GM21529 (cell line): Measurements from ENCODE around the gene DAZAP1.

ENCODE experiments used
- ATAC-seq: cut with Tn5 transposase; IDR thresholded peaks from one replicate; pipeline ENCODE4 v1.9.1; 2021; ENCODE audit not compliant: unreplicated experiment

DAZAP1 gene

DNA sequence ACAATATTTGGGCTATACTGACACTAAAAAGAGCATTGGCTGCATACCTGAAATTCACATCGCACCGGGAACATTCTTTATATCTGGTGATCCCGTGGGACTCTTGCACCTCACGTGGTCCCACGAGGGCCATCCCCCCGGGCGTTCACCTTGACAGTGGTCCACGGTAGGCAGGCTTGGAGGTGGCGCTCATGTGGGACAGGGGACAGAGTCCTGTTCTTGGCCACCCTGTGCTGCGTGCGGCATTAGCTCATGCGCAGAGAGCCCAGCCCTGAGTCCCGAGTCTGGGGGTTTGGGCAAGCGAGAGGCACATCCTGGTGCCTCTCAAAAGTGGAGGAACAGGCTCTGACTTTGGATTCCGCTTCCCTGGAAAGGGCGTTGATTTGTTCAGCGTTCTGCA, 13.5 kb upstream of the DAZAP1 start:
- no peak for ATAC-seq

DNA sequence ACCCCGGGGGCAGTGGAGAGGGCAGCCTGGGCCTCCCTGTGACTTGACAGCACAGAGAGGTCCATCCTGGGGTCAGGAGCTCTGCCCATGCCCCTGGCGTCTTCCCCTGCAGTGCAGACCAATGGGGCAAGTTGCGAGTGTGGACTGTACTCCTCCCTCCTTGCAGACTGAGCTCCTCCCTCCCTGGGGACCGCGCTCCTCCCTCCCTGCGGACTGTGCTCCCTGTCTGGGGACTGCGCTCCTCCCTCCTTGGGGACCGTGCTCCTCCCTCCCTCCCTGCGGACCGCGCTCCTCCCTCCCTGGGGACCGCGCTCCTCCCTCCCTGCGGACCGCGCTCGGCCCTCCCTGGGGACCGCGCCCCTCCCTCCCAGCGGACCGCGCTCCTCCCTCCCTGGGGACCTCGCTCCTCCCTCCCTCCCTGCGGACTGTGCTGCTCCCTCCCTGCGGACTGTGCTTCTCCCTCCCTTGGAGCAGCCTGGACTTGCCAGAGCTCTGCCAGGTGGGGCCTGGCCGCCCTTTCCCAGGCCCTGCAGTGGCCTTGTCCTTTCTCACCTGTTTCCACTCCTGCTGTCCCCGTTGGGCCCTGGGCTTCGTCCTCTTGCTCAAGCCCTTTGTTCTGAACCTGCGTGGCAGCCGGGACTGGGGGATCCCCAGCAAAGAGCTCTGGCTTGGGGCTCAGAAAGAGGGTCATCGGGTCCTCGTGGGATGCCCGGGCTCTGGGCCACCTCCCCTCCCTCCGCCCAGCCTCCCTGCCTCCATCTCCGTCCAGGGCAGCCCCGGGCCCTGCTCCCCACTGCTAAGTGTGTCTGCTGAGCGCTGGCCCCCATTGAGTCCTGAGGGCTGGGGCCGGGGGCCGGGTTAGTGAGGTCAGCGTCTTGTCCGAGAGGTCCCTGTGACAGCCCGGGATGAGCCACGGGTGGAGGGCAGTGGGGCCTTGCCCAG, 12.9 kb upstream of the DAZAP1 start:
- no peak for ATAC-seq

DNA sequence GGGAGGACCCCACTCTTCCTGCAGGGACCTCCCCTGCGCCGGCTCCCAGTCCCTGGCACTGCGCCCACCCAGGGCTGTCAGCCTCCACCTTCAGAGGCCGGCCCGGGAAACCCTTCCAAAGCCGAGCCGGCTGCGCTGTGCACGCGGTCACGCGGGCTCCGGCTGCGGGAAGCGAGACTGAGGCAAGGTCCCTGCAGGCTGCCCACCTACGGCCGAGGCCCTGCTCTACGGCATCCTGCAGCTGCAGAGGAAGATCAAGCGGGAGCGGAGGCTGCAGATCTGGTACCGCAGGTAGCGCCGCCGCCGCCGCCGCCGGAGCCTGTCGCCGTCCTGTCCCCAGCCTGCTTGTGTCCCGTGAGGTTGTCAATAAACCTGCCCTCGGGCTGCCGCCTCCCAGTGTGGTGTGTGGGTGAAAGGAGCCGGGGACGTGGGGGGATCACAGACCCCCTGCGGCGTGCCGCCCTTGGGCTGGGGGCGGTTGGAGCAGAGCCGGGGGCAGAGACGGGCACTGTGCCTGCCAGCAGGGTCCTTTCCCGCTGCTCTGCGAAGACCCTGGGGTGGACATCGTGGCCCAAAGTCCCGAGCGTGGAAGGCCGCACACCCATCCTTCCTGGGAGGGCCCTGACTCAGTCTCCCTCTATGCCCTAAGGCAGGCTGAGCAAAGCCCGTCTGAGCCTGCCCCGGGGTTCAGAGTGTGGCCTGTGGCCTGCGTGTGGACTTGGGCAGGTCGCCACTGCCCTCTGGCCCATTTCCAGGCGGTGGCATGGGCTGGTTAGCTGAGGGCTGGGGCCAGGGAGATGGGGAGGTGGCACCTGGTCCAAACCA, 12.0 kb upstream of the DAZAP1 start:
- ATAC-seq, result no peak

GRCh38 chr19:1396019-1396767, 11.2 kb upstream of the DAZAP1 start:
- ATAC-seq, result no peak

DNA sequence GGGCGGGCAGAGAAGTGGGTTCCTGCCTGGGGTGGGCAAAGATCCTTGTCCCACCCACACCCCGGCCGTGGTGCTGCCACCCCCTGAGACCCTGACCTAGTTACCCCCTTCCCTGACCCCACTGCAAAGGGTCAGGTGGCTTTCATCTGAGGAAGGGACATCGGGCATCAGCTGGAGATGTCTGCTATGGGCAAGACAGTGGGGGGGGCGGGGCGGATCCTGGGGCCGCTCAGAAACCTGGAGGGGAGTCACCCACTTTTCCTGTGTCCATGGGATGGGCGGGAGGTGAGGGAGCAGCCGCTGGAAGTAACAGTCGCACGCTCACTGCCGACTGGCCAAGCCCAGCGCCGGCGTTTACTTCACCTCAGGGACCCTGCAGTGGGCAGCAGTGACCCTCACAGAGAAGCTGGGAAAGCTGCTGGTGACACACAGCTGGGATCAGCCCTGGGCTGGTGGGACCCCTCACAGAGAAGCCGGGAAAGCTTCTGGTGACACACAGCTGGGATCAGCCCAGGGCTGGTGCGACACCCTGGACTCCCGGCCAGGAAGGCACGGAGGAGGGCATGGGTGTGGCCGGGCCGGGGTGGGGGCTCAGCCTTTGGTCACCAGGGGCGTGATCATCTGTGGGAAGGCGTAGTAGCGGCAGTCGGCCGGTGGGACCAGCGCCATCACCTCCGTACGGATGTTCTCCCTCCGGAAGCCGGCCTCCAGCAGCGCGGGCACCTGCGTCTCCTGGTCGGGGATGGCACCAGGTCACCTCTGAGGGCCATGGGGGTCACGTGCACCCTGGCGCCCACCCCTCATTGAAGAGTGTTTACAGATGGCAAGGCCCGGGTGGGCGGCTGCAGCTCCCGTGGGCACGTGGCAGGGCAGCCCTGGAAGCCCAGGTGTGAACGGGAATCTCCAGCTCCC, 10.4 kb upstream of the DAZAP1 start:
- no peak for ATAC-seq

- ATAC-seq, result no peak
These were observed 9.5 kb upstream of the DAZAP1 start for GRCh38 chr19:1397838-1398237.

- no peak for ATAC-seq
These were observed 8.3 kb upstream of the DAZAP1 start for GRCh38 chr19:1399079-1399478.

- no peak for ATAC-seq
These were observed 7.6 kb upstream of the DAZAP1 start for GRCh38 chr19:1399745-1400144.

GRCh38 chr19:1400281-1401137, 6.9 kb upstream of the DAZAP1 start:
- no peak for ATAC-seq

- no peak for ATAC-seq
These were observed 6.1 kb upstream of the DAZAP1 start, which contains the start of gene GAMT for GRCh38 chr19:1401138-1401888. Gene GAMT, minus strand, starts transcription at chr19:1401542. Its CDS starts 66 bp downstream, at chr19:1401476.

GRCh38 chr19:1401889-1402217, 5.5 kb upstream of the DAZAP1 start:
- ATAC-seq, result no peak

- no peak for ATAC-seq
These were observed 4.8 kb upstream of the DAZAP1 start for GRCh38 chr19:1402411-1403070.

DNA sequence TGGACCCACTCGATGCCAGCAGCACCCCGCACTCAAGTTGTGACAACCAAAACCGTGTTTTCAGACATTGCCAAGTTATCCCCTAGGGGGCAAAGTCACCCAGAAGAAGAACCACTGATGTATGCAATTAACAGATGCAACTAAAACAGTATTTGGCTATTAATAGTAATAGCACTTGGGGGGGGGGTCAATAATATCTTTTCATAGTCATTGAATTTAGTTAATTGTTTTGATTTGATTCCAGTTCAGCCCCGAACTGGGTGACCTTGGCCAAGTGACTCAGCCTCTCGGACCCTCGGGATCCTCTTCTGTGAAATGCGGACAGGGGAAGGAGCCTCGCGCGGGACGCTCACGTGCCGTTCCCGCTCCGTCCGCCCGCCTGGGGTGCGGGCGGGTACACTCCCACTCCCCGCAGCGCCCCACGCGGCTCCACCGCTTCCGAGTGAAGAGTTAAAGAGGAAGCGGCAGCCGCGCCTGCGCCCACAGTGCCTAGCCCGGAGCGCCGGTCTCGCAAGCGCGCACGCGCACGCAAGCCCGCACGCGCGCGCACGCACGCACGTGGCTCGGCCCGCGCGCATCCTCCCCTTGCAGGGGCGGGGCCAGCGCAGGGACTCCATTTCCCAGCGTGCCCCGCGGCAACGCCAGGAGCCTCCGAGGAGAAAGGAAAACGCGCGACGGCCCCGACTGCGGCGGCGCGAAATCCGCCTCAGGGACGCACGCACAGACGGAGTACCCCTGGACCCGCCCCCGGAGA, 435 bp upstream of the DAZAP1 start:
- peak; percentile 58 for ATAC-seq

- peak; percentile 13 for ATAC-seq
These were observed 1.2 kb downstream of the DAZAP1 start for GRCh38 chr19:1408300-1409203.

DNA sequence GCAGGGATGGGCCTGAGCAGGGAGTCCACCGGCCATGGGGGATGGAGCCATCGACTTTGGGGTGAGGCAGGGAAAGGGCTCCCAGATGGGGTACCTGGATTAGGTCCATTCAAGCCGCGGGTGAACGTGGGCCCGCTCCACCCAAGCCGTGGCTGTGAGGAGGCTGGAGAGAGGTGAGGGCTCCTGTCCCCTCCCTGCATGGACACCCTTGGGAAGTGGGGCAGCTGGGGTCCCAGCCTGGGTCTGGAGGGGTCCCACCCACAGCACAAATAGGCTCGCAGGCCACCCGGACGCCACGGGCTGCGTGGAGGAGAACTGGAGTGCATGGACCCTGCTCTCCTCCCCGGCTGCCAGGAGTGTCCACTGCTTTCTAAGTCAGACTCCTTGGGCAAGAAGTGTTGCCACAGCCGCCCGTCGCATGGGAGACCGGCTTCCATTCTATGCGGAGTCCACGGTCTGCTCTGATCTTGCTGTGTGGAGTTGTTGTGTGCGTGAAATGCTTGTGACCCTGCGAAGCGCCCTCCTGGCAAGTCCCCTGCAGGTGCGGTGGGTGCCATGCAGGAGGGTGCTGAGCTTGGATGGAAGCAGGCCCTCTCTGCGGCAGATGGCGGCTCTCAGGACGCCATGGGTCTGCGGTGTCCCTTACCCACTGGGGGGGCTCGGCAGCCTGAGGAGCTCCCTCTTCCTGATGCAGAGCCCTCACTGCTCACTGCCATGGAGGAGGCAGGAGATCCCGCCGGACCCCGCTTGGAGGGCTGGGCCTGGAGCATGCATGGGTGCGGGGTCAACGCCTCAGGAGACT, 2.0 kb downstream of the DAZAP1 start:
- no peak for ATAC-seq
